K562 (cell line): ENCODE data around the gene ZC3H7B. TPM values are rescaled to one million over a fixed set of nuclear protein-coding genes. Genes with fewer than 3 reads are reported as not detected.

Experiments
- ZNF785 ChIP-seq: fragments of 250-450 bp; sonication (Bioruptor Pico); IDR thresholded peaks from 2 replicates; pipeline ENCODE4 v1.4.0; 2020; ENCODE audit warnings: mild to moderate bottlenecking
- polyA plus RNA-seq, 8 experiments: library from polyadenylated mRNA; depleted of rRNA in 4 of 8; stranded (reverse) in 5 of 8; unstranded in 3 of 8; fragments of >200 nt; fragmentation: Nextera tagmentation in 2 of 8; fragmentation: Illumina TruSeq in 1 of 8; extraction: Ambion mirVana in 2 of 8; extraction: Trizol in 1 of 8; gene quantifications; 2 replicates each; pipeline versions ENCODE4 v1.2.1 to v1.2.3, GENCODE V29; 2011 to 2014; ENCODE audit warnings: inconsistent platforms in 1 of 8, missing spikeins in 1 of 8
- total RNA-seq, 7 experiments: library from RNA; depleted of rRNA in 6 of 7; stranded (reverse); fragments of >200 nt in 6 of 7; fragmentation: Illumina TruSeq in 2 of 7; extraction: Trizol in 2 of 7; gene quantifications; 2 replicates each; pipeline versions ENCODE4 v1.2.1 to v1.2.3, GENCODE V29; 2011 to 2021; ENCODE audit warnings: low replicate concordance in 1 of 7
- TF ChIP-seq, protein P1 (sequence below): fragments of 450-650 bp; IDR thresholded peaks from 2 replicates; pipeline ENCODE4 v1.6.1; 2016; ENCODE audit warnings: low read depth

ZC3H7B gene
- total and polyA plus RNA-seq, 9 of the 15 experiments (the other 6 are each of a cell fraction or from before 2014, with no cell fraction given): 0.07 to 49.8 (median 26.8) TPM

DNA sequence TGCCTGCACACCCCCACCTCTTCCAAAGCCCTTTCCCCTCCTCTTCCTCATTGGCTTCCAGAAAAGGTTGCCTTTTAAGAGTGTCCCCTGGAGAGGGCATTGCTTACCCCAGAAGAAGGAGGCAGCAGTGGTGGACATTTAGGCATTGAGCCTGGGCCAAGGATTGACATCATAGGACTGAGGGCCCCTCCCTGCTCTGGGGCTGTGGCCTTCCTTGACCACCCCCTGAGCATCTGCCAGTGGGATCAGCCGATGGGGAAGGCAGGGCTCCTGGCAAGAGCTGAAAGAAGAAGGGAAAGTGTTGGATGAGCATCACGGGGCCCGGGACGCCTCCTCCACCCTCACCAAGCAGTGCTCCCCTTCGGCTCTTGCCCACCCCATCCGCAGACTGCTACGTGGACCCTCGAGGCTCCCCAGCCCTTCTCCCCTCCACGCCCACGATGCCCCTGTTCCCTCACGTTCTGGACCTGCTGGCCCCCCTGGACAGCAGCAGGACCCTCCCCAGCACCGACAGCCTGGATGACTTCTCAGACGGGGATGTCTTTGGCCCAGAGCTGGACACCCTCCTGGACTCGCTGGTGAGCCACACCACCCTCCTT lies 37.4 kb downstream of the ZC3H7B start (continued):
- TF ChIP-seq, protein P1, sequence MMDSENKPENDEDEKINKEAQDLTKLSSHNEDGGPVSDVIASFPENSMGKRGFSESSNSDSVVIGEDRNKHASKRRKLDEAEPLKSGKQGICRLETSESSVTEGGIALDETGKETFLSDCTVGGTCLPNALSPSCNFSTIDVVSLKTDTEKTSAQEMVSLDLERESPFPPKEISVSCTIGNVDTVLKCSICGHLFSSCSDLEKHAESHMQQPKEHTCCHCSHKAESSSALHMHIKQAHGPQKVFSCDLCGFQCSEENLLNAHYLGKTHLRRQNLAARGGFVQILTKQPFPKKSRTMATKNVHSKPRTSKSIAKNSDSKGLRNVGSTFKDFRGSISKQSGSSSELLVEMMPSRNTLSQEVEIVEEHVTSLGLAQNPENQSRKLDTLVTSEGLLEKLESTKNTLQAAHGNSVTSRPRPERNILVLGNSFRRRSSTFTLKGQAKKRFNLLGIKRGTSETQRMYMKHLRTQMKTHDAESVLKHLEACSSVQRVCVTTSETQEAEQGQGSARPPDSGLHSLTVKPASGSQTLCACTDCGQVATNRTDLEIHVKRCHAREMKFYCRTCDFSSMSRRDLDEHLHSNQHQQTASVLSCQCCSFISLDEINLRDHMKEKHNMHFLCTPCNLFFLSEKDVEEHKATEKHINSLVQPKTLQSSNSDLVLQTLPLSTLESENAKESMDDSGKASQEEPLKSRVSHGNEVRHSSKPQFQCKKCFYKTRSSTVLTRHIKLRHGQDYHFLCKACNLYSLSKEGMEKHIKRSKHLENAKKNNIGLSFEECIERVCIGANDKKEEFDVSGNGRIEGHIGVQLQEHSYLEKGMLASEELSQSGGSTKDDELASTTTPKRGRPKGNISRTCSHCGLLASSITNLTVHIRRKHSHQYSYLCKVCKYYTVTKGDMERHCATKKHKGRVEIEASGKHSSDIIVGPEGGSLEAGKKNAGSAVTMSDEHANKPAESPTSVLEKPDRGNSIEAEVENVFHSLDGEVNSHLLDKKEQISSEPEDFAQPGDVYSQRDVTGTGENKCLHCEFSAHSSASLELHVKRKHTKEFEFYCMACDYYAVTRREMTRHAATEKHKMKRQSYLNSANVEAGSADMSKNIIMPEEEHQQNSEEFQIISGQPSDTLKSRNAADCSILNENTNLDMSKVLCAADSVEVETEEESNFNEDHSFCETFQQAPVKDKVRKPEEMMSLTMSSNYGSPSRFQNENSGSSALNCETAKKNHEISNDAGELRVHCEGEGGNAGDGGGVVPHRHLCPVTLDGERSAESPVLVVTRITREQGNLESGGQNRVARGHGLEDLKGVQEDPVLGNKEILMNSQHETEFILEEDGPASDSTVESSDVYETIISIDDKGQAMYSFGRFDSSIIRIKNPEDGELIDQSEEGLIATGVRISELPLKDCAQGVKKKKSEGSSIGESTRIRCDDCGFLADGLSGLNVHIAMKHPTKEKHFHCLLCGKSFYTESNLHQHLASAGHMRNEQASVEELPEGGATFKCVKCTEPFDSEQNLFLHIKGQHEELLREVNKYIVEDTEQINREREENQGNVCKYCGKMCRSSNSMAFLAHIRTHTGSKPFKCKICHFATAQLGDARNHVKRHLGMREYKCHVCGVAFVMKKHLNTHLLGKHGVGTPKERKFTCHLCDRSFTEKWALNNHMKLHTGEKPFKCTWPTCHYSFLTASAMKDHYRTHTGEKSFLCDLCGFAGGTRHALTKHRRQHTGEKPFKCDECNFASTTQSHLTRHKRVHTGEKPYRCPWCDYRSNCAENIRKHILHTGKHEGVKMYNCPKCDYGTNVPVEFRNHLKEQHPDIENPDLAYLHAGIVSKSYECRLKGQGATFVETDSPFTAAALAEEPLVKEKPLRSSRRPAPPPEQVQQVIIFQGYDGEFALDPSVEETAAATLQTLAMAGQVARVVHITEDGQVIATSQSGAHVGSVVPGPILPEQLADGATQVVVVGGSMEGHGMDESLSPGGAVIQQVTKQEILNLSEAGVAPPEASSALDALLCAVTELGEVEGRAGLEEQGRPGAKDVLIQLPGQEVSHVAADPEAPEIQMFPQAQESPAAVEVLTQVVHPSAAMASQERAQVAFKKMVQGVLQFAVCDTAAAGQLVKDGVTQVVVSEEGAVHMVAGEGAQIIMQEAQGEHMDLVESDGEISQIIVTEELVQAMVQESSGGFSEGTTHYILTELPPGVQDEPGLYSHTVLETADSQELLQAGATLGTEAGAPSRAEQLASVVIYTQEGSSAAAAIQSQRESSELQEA: no peak
- no peak for TF ChIP-seq ZNF785 (CRISPR knock-in tag)
